ENCODE data around the gene MINPP1.

The MINPP1 gene

DNA sequence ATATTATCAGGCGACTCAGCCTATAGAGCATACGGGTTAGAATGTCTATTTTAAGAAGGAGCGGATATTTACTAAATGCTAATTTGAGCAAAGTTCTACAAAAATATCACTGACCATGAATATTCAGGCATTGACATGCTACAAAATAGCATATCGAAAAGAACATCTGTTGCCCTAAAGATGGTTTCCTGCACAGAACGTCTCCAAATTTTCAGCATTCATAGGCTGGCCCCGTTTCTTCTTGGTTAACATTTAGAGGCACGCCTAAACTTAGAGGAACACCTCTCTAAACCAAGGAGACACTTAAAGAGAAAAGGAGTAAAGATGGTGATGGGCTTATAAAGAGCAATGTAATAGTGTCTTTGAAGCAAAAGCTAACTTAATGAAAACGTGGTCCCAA is 1.3 kb upstream of the MINPP1 start:
- in situ Hi-C loops (cut with HindIII; ENCODE audit: low sequenced_read_pairs): no loop called here
- H3K4me3 ChIP-seq (ENCODE audit: low read depth, low read length): no peak overlapping the region
- TF ChIP-seq, protein P1, sequence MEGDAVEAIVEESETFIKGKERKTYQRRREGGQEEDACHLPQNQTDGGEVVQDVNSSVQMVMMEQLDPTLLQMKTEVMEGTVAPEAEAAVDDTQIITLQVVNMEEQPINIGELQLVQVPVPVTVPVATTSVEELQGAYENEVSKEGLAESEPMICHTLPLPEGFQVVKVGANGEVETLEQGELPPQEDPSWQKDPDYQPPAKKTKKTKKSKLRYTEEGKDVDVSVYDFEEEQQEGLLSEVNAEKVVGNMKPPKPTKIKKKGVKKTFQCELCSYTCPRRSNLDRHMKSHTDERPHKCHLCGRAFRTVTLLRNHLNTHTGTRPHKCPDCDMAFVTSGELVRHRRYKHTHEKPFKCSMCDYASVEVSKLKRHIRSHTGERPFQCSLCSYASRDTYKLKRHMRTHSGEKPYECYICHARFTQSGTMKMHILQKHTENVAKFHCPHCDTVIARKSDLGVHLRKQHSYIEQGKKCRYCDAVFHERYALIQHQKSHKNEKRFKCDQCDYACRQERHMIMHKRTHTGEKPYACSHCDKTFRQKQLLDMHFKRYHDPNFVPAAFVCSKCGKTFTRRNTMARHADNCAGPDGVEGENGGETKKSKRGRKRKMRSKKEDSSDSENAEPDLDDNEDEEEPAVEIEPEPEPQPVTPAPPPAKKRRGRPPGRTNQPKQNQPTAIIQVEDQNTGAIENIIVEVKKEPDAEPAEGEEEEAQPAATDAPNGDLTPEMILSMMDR (IDR thresholded peaks at IDR 0.05; ENCODE audit: low read depth, low read length): no peak
- no peak for DNase-seq (ENCODE audit: low read depth, low spot score)

DNA sequence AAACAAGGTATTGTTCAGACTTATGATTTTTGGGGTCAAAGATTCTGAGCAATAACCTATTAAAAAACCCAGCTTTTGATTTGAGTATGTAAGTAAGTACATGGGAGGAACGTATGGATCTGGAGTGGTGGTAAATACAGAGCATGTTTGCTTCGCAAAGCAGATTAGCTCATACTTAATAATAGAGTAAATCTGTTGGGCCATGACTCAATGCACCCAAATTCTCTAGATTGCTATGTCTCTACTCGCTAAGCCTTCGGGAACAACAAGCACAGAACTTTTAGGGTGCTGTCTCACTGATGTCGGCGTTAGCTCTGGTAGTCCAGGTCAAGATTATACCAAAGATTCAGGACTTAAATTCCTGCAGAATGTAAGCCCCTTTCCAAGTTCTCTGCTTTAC is 807 bp upstream of the MINPP1 start:
- in situ Hi-C loops (cut with HindIII; ENCODE audit: low sequenced_read_pairs): no loop called here
- TF ChIP-seq, protein P1 (IDR thresholded peaks at IDR 0.05; ENCODE audit: low read depth, low read length): no peak
- no peak for DNase-seq (ENCODE audit: low read depth, low spot score)
- H3K4me3 ChIP-seq (ENCODE audit: low read depth, low read length): peak overlapping the region; percentile 94

DNA sequence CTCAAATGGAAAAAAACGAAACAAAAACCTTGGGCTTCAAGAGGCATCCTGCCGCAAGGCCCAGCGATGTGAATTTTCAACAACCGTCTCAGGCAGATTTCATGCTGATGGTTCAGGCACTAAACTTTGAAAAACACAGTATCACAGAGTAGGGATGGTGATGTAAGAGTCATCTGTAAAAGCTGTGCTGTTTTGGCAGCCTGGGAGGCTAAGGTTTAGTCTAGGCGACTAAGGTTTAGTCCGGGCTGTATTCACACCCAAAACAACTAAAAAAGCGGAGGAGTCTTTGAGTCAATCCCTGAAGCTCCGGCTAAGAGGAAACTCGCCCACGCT is 420 bp upstream of the MINPP1 start:
- H3K4me3 ChIP-seq (ENCODE audit: low read depth, low read length): peak overlapping the region; percentile 94
- no peak for DNase-seq (ENCODE audit: low read depth, low spot score)
- in situ Hi-C loops (cut with HindIII; ENCODE audit: low sequenced_read_pairs): no loop called here
- TF ChIP-seq, protein P1 (IDR thresholded peaks at IDR 0.05; ENCODE audit: low read depth, low read length): no peak

GRCh38 chr10:87505366-87506111 is 846 bp downstream of the MINPP1 start:
- H3K4me3 ChIP-seq (ENCODE audit: low read depth, low read length): peak overlapping the region; percentile 94
- TF ChIP-seq, protein P1 (IDR thresholded peaks at IDR 0.05; ENCODE audit: low read depth, low read length): peak; percentile 71
- peak; percentile 52 for DNase-seq (ENCODE audit: low read depth, low spot score)
- in situ Hi-C loops (cut with HindIII; ENCODE audit: low sequenced_read_pairs): no loop called here

- no peak overlapping the region for H3K4me3 ChIP-seq (ENCODE audit: low read depth, low read length)
Measured at GRCh38 chr10:87506956-87507355, 2.3 kb downstream of the MINPP1 start.

DNA sequence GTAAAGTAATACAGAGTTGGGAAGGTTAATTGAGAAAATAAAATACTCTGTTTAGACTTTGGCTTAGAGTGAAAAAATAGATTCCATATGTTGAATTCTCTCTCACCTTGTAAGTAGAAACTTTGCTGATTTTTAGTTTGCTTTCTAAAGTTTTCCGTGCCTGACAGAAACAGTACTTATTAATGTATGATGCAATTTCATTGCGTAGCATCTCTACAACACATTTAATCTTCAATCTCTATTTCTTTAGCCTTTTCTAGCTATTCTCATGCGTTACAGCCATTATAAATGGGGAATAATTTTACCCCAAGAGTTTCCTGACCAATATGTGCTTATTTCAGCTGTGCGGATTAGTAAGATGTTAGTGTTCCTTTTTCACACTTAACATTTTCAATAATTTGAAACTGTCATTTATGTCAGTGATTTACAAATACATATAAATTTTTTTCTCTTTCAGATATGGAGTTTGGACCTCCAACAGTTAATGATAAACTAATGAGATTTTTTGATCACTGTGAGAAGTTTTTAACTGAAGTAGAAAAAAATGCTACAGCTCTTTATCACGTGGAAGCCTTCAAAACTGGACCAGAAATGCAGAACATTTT is 3.3 kb downstream of the MINPP1 start:
- in situ Hi-C loops (cut with HindIII; ENCODE audit: low sequenced_read_pairs): no loop called here
- DNase-seq (ENCODE audit: low read depth, low spot score): no peak
- TF ChIP-seq, protein P1 (IDR thresholded peaks at IDR 0.05; ENCODE audit: low read depth, low read length): no peak
- no peak overlapping the region for H3K4me3 ChIP-seq (ENCODE audit: low read depth, low read length)

More at GRCh38 chr10:87506956-87507355, 2.3 kb downstream of the MINPP1 start:
- in situ Hi-C loops (cut with HindIII; ENCODE audit: low sequenced_read_pairs): no loop called here
- no peak for DNase-seq (ENCODE audit: low read depth, low spot score)
- TF ChIP-seq, protein P1 (IDR thresholded peaks at IDR 0.05; ENCODE audit: low read depth, low read length): no peak

Measured in astrocyte of the spinal cord (primary cell).